Prostate gland (tissue), 2 donors: ENCODE measurements around the gene MYO1G. TPM values are rescaled to one million over a fixed set of nuclear protein-coding genes. Genes with fewer than 3 reads are reported as not detected.

ENCODE experiments used
- DNase-seq: peaks from one replicate; pipeline ENCODE4 v3.0.0-alpha.2; 2019; ENCODE audit warnings: low spot score
- H3K27ac ChIP-seq, 2 donors: fragments of 200-600 bp; sonication (generic); 2 replicates each; pipeline ENCODE4 v1.5.1; 2017 to 2019
- H3K27me3 ChIP-seq: fragments of 200-600 bp; sonication (generic); replicated peaks from 2 replicates; pipeline ENCODE4 v1.5.1; 2019; ENCODE audit not compliant: insufficient read depth
- H3K36me3 ChIP-seq, 2 donors: fragments of 200-600 bp; sonication (generic); 1 replicate in 1 of 2; 2 replicates in 1 of 2; pipeline versions ENCODE4 v1.5.1 to v1.8.1; 2017 to 2019
- H3K4me1 ChIP-seq: fragments of 200-600 bp; sonication (generic); replicated peaks from 2 replicates; pipeline ENCODE4 v1.5.1; 2019
- H3K4me3 ChIP-seq, 2 donors: fragments of 200-600 bp; sonication (generic); 2 replicates each; pipeline ENCODE4 v1.5.1; 2017 to 2019
- H3K9me3 ChIP-seq: fragments of 200-600 bp; sonication (generic); 2 replicates; pipeline ENCODE4 v1.5.1; 2017
- POLR2A ChIP-seq: fragments of 450-650 bp; IDR thresholded peaks from one replicate; pipeline ENCODE4 v1.6.1; 2016; ENCODE audit warnings: antibody characterized with exemption, mild to moderate bottlenecking
- POLR2AphosphoS5 ChIP-seq: sonication (generic); formaldehyde crosslinking; IDR thresholded peaks from one replicate; pipeline ENCODE4 v1.6.1; 2017; ENCODE audit warnings: antibody characterized with exemption
- WGBS: methylation state at CpG from one replicate; pipeline ENCODE4 v1.1.5; 2018; 5-methylcytosine and 5-hydroxymethylcytosine counted together
- intact Hi-C: fragments of 100-400 bp; cut with DNase I; formaldehyde crosslinking; loops from one replicate; pipeline ENCODE4 v1.14.2; 2022
- total RNA-seq, 2 donors: library from RNA; depleted of rRNA; stranded (reverse); fragments of >200 nt; gene quantifications; one replicate each; pipeline ENCODE4 v1.1.0, GENCODE V29; 2016
- TF ChIP-seq, protein P1 (sequence below), 4 experiments: fragments of 200-600 bp in 2 of 4; fragments of 450-650 bp in 2 of 4; sonication (generic) in 2 of 4; IDR thresholded peaks; 1 replicate in 3 of 4; 2 replicates in 1 of 4; pipeline ENCODE4 v1.5.1; 2016 to 2019; ENCODE audit warnings: antibody characterized with exemption in 4 of 4, mild to moderate bottlenecking in 2 of 4, moderate library complexity in 2 of 4

The MYO1G gene
- total RNA-seq, 2 donors from 2014 or later = 1.9 to 2.7 TPM

GRCh38 chr7:44980393-44981034 is 1.7 kb upstream of the MYO1G start:
- Histone ChIP-seq H3K27me3 (no peaks in the 10 kb centered on the region), H3K36me3 (peaks cover 9 to 12% of the 10 kb centered on the region in 2 donors), H3K4me1 (no peaks in the 10 kb centered on the region), H3K9me3 (no peaks in the 10 kb centered on the region), H3K27ac (no peak overlapping the region), H3K4me3 (no peak overlapping the region)
- no peak for DNase-seq
- intact Hi-C loops = loop anchor here (5.0 to 10.0 kb wide), 2 partner anchors 132 to 376 kb away; partner anchors contain the start of genes OGDH and TBRG4
- WGBS = 50% methylated on average over 8 of the region's 8 CpGs
- TF ChIP-seq POLR2A (no peak), POLR2AphosphoS5 (no peak)
- TF ChIP-seq, protein P1, sequence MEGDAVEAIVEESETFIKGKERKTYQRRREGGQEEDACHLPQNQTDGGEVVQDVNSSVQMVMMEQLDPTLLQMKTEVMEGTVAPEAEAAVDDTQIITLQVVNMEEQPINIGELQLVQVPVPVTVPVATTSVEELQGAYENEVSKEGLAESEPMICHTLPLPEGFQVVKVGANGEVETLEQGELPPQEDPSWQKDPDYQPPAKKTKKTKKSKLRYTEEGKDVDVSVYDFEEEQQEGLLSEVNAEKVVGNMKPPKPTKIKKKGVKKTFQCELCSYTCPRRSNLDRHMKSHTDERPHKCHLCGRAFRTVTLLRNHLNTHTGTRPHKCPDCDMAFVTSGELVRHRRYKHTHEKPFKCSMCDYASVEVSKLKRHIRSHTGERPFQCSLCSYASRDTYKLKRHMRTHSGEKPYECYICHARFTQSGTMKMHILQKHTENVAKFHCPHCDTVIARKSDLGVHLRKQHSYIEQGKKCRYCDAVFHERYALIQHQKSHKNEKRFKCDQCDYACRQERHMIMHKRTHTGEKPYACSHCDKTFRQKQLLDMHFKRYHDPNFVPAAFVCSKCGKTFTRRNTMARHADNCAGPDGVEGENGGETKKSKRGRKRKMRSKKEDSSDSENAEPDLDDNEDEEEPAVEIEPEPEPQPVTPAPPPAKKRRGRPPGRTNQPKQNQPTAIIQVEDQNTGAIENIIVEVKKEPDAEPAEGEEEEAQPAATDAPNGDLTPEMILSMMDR (IDR thresholded peaks at IDR 0.05) = no peak

DNA sequence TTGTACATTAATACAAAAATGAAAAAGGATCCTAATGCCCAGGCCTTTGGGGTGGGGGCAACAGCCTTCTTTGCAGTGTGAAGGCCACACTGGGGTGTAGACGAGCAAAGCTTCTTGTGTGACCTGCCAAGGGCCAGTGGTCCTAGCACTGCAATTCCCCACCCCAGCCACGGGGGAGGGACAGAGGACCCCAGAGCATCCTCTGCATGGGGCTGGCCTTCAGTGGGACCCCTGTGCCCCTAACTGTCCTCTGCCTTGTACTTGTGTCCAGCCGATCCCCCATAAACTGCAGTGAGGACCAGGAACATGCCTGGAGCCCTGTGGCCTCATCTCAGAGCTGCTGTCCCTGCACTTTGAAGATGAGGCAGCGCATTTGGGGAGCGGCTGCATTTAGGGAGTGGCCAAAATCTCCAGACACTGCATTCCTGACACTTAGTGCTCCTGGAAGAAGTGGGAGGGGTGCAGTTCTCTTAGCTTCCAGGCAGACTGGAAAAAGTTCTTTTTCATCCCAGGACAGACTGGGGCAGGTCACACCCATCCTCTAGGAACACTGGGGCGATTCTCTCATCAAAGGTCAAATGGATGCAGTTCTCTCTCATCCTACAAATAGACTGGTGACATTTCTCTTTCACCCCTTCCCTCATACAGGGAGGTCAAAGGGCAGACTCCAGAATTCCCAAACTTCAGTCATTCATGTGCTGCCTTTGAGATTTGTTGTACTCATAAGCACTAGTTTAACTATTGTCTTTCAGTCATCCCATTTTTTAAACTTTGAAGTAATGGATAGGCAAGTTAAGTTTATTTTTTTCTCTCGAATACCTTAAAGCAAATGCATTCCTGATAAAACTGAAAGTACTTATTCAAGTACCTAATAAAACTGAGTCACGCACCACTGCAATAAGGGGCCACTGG is 922 bp upstream of the MYO1G start:
- intact Hi-C loops = loop anchor here (5.0 to 10.0 kb wide), 2 partner anchors 133 to 375 kb away; partner anchors contain the start of genes OGDH and TBRG4
- Histone ChIP-seq H3K27me3 (no peaks in the 10 kb centered on the region), H3K36me3 (peaks cover 9 to 12% of the 10 kb centered on the region in 2 donors), H3K9me3 (no peaks in the 10 kb centered on the region), H3K27ac (no peak overlapping the region), H3K4me1 (no peaks in the 10 kb centered on the region), H3K4me3 (no peak overlapping the region)
- DNase-seq = no peak
- TF ChIP-seq, protein P1 (IDR thresholded peaks at IDR 0.05) = no peak
- TF ChIP-seq POLR2AphosphoS5 = no peak
- TF ChIP-seq POLR2A = no peak
- WGBS = 60% methylated on average over 8 of the region's 8 CpGs

DNA sequence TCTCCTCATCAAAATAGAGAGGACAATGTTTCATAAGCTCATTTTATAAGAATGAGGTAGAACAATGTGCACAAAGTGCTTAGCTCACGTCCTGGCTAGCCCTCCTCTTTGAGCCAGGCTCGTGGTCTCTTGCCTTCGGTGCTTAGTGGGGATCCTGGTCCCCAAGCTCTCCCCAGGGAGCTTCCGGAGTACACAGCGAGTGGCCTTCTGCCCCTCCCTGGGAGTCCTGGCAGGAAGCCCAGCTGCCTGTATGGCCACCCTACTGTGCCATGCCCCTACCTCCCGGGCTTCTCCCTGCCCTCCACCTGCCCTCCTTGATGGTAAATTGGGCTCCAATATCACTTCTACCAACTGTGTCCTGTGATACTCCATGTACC is 868 bp downstream of the MYO1G start:
- no peak for DNase-seq
- Histone ChIP-seq H3K27ac (no peak overlapping the region), H3K9me3 (no peaks in the 10 kb centered on the region), H3K36me3 (peaks cover 0 to 4% of the 10 kb centered on the region in 2 donors), H3K4me1 (no peaks in the 10 kb centered on the region), H3K27me3 (no peaks in the 10 kb centered on the region), H3K4me3 (no peak overlapping the region)
- WGBS = 58% methylated on average over 6 of the region's 6 CpGs
- TF ChIP-seq POLR2A (no peak), POLR2AphosphoS5 (no peak)
- TF ChIP-seq, protein P1 (IDR thresholded peaks at IDR 0.05) = no peak
- intact Hi-C loops = no loop called here

DNA sequence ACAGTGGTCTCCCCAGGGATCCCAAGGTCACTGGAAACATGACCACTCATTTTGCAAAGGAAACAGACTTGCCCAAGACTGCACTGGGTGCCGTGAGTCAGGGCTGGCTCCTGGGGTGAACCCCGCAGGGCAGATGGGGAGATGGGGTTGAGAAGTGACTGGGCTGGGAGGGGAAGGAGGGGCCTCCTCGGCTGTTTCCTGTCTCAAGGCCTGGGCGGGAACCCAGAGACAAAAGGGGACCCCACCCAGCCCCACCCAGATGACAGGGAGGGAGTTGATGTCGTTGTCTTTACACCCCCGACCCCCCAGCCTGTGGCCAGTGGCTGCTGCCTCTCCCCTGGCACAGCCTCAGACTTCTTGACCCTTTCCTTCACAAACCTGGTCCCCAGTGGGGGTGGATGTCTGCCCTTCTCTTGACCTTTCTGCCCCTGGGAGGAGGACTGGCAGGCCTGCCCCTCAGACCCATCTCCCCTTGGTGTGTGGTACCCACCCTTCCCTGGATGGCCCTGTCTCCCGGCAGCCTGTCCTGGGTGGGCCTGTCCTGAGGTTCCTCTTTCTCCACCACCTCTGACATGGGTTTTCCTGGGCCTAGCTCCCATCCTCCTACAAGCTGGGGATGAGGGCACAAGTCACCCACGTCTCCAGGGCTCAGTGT is 1.4 kb downstream of the MYO1G start:
- no peaks in the 10 kb centered on the region for H3K9me3 ChIP-seq
- no peak overlapping the region for H3K27ac ChIP-seq
- H3K4me1 ChIP-seq = no peaks in the 10 kb centered on the region
- no peak for DNase-seq
- no peaks in the 10 kb centered on the region for H3K27me3 ChIP-seq
- intact Hi-C loops = no loop called here
- no peaks in the 10 kb centered on the region for H3K36me3 ChIP-seq
- 60% methylated on average over 8 of the region's 8 CpGs for WGBS
- TF ChIP-seq POLR2AphosphoS5 (no peak), POLR2A (no peak)
- TF ChIP-seq, protein P1 (IDR thresholded peaks at IDR 0.05) = no peak
- no peak overlapping the region for H3K4me3 ChIP-seq
